Adrenal gland (tissue), 19 donors: ENCODE results near the gene FRMD3. TPM values are rescaled to one million over a fixed set of nuclear protein-coding genes. Genes with fewer than 3 reads are reported as not detected.

Experiments
- DNase-seq, 7 donors: peaks; one replicate each; pipeline ENCODE4 v3.0.0-alpha.2; 2019 to 2020
- H3K27ac ChIP-seq, 5 donors: fragments of 200-600 bp; sonication (generic) in 4 of 5; 1 replicate in 3 of 5; 2 replicates in 2 of 5; pipeline versions ENCODE4 v1.5.1 to v1.8.0; 2016 to 2020; ENCODE audit warnings: mild to moderate bottlenecking in 1 of 5
- H3K27me3 ChIP-seq: fragments of 200-600 bp; 2 replicates; pipeline ENCODE4 v1.8.0; 2021
- H3K36me3 ChIP-seq, 2 donors: fragments of 200-600 bp; replicated peaks in 1 of 2; 1 replicate in 1 of 2; 2 replicates in 1 of 2; pipeline versions ENCODE4 v1.5.1 to v1.8.0; 2018 to 2022
- H3K4me1 ChIP-seq, 2 donors: fragments of 200-600 bp; replicated peaks in 1 of 2; 1 replicate in 1 of 2; 2 replicates in 1 of 2; pipeline versions ENCODE4 v1.5.1 to v1.8.0; 2018 to 2021
- H3K4me3 ChIP-seq, 4 donors: fragments of 200-600 bp; sonication (generic) in 3 of 4; one replicate each; pipeline ENCODE4 v1.5.1; 2016 to 2018
- H3K9me3 ChIP-seq, 3 donors: fragments of 200-600 bp; sonication (generic) in 1 of 3; replicated peaks in 1 of 3; 1 replicate in 2 of 3; 2 replicates in 1 of 3; pipeline versions ENCODE4 v1.5.1 to v1.8.0; 2016 to 2021
- CTCF ChIP-seq, 6 experiments: fragments of 450-650 bp in 4 of 6; fragments of 200-600 bp in 2 of 6; sonication (generic) in 1 of 6; IDR thresholded peaks; 1 replicate in 5 of 6; 2 replicates in 1 of 6; pipeline versions ENCODE4 v1.5.1 to v1.8.0; 2016 to 2021; ENCODE audit warnings: antibody characterized with exemption in 6 of 6, mild to moderate bottlenecking in 2 of 6, moderate library complexity in 1 of 6
- POLR2A ChIP-seq, 2 donors: fragments of 450-650 bp; IDR thresholded peaks; one replicate each; pipeline ENCODE4 v1.6.1; 2017; ENCODE audit warnings: antibody characterized with exemption in 2 of 2, mild to moderate bottlenecking in 2 of 2, moderate library complexity in 1 of 2
- WGBS, 4 donors: extraction: QIAGEN DNeasy Blood & Tissue Kit in 2 of 4; methylation state at CpG; one replicate each; pipeline versions ENCODE4 v1.1.5 to v1.1.7; 2013 to 2017; 5-methylcytosine and 5-hydroxymethylcytosine counted together
- intact Hi-C, 2 donors: fragments of 100-400 bp; cut with DNase I; formaldehyde crosslinking; loops; one replicate each; pipeline versions ENCODE4 v1.14.1 to v1.15.0; 2022 to 2023
- long read RNA-seq, 10 donors: library from polyadenylated mRNA in 3 of 10; unstranded in 2 of 10; stranded (forward) in 1 of 10; transcript quantifications; one replicate each; pipeline ENCODE4 v2.0.0 and lab custom pipeline, GENCODE V29; 2021 to 2026
- polyA plus RNA-seq, 3 donors: library from polyadenylated mRNA; stranded (reverse); fragments of 200-250 nt in 2 of 3; fragments of 350-450 nt in 1 of 3; fragmentation: Illumina TruSeq in 1 of 3; extraction: RNeasy Lipid Tissue Mini Kit (QIAGEN cat#74804) in 1 of 3; gene quantifications; one replicate each; pipeline ENCODE4 v1.2.3, GENCODE V29; 2013 to 2014
- total RNA-seq, 9 donors: library from RNA; depleted of rRNA in 4 of 9; stranded (reverse); fragments of >200 nt in 4 of 9; fragments of 120-200 nt in 1 of 9; fragmentation: NEBNext Ultra II Directional in 1 of 9; extraction: Animal tissue kit (Norgen Biotek cat#: 25700) in 1 of 9; gene quantifications; one replicate each; pipeline versions ENCODE4 v1.1.0 to v1.2.4, GENCODE V29; 2013 to 2023
- donor health status: healthy with polysubstance abuse.
- donor health status: Bipolar disorder and iron deficiency.
- donor health status: DM: yes; HTN: yes; CAD: no.
- donor health status: DM: no; HTN: no; CAD: no.
- donor health status: DM: no; HTN: no; CAD: no.
- donor health status: DM: yes; HTN: yes; CAD: no.

Gene FRMD3
- total RNA-seq = 10 to 100 TPM in 7 of 9 donors, 1 to 10 TPM in 2; 2.2 to 32.9 (median 17.0) TPM
- polyA plus RNA-seq = 1 to 10 TPM; 1.8 to 9.9 (median 4.5) TPM
- long read RNA-seq, donor 1 = 0 reads
- long read RNA-seq, donor 2 = 0 reads
- long read RNA-seq, donor 3 = 0 reads
- long read RNA-seq, donor 4, full-length matches to known transcripts = 12 of 20 reads
- long read RNA-seq, donor 4, partial matches to known transcripts = 3 of 20 reads
- long read RNA-seq, donor 4, other reads (novel, unspliced or antisense) = 5 of 20 reads
- long read RNA-seq, donor 5, full-length matches to known transcripts = 4 of 9 reads
- long read RNA-seq, donor 5, partial matches to known transcripts = 3 of 9 reads
- long read RNA-seq, donor 5, other reads (novel, unspliced or antisense) = 2 of 9 reads
- long read RNA-seq, donor 6, full-length matches to known transcripts = 13 of 22 reads
- long read RNA-seq, donor 6, partial matches to known transcripts = 6 of 22 reads
- long read RNA-seq, donor 6, other reads (novel, unspliced or antisense) = 3 of 22 reads
- long read RNA-seq, donor 7 = 0 reads
- long read RNA-seq, donor 8 = 0 reads
- long read RNA-seq, donor 9, partial matches to known transcripts = 0 of 1 reads
- long read RNA-seq, donor 9, other reads (novel, unspliced or antisense) = 0 of 1 reads
- long read RNA-seq, donor 10 = 0 reads

DNA sequence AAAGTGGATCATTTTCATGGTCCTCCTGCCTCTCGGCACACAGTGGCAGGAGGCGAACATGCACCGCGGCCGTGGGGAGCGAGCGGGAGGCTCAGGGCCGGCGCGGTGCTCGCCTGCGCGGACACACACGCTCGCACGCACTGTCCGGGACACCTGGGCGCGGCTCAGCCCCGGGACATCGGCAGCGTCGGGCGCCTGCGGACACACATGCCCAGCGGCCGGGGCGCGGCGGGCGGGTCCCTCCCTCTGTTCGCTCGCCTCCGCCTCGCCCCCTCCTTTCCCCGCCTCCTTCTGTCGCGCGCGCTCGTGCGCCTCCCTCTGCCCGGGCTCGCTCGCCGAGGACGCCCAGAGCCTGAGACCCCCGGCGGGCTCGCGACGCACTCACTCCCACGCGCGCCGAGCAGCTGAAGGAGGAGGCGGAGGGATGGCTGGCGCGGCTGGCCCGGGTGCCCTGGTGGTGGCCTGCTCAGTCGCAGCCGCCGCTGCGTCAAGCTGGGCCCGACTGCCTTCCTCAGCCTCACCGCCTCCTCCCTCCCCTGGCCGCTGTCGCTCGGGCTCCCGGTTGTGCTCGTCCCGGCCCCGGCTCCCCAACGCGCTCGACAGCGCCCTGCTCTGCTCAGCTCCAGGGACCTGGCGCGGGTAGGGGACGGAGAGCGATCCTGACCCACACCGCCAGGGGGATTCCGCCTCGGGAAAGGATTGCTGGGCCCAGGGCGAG, at the start of gene FRMD3:
Gene FRMD3 (minus strand): TSS at position 230 of the 718 bp plus-strand sequence. CDS start 170 bp downstream, at position 60.
- H3K27ac ChIP-seq = peak within 1 kb of the TSS; percentile 3 to 94 (median 84)
- peaks cover 0 to 14% of the 10 kb centered on the region in 2 donors for H3K4me1 ChIP-seq
- intact Hi-C loops = loop anchor here (5.0 to 10.0 kb wide), 2 partner anchors 104 to 206 kb away; no protein-coding TSS in a partner anchor
- no peaks in the 10 kb centered on the region for H3K9me3 ChIP-seq
- peak within 1 kb of the TSS; percentile 19 to 91 (median 80) for H3K4me3 ChIP-seq
- no peaks in the 10 kb centered on the region for H3K36me3 ChIP-seq
- TF ChIP-seq POLR2A (IDR thresholded peaks at IDR 0.05) (peak; percentile 42 to 70), CTCF (IDR thresholded peaks at IDR 0.05) (peak; percentile 75 to 93 (median 89))
- 0 to 1% (median 1%) methylated on average over 8 to 84 of the region's 85 CpGs for WGBS, 4 donors
- DNase-seq = peak; percentile 88 to 95 (median 92)
- no peaks in the 10 kb centered on the region for H3K27me3 ChIP-seq

GRCh38 chr9:83584995-83585394, 46.8 kb upstream of the FRMD3 start:
- Histone ChIP-seq H3K9me3 (no peaks in the 10 kb centered on the region), H3K27me3 (no peaks in the 10 kb centered on the region), H3K4me1 (peaks cover 0 to 5% of the 10 kb centered on the region in 2 donors), H3K4me3 (no peak overlapping the region), H3K27ac (no peak overlapping the region), H3K36me3 (no peaks in the 10 kb centered on the region)
- intact Hi-C loops = no loop called here
- TF ChIP-seq POLR2A (IDR thresholded peaks at IDR 0.05) (no peak), CTCF (IDR thresholded peaks at IDR 0.05) (no peak)
- 91 to 95% (median 93%) methylated on average over 3 to 4 of the region's 4 CpGs for WGBS, 4 donors
- no peak for DNase-seq

DNA sequence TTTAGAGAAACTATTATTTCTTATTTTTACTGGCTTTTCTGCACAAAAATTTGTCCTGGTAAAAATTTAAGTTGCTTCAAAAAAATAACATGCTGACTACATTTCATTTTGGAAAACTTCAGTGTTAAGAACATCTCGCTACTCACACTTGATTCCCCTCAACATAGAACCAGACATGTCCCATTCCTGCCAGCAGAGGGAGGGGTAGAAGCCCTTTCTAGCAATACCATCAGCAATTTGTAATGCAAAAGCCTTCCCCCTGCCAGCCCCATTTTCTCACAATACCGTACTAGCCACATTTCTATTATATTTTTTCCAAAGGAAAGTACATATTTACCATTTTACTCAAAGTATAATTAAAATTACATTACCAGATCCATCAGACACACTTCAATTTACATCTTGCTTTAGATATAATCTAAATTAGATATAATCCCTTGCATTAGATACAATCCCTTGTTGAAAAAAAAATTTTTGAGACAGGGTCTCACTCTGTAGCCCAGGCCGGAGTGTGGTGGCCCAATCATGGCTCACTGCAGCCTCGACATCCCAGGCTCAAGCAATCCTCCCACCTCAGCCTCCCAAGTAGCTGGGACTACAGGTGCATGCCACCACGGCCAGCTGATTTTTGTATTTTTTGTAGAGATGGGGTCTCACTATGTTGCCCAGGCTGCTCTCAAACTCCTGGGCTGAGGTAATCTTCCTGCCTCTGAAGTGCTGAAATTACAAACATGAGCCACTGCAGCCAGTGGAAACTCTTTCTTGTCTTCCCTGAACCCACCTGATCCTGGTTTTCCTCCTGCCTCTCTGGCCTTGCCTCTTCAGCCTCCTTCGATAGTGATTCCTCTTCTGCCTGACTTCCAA, 45.2 kb upstream of the FRMD3 start:
- Histone ChIP-seq H3K4me3 (no peak overlapping the region), H3K27ac (no peak overlapping the region), H3K36me3 (no peaks in the 10 kb centered on the region), H3K9me3 (no peaks in the 10 kb centered on the region), H3K4me1 (peaks cover 0 to 5% of the 10 kb centered on the region in 2 donors), H3K27me3 (no peaks in the 10 kb centered on the region)
- no peak for TF ChIP-seq POLR2A (IDR thresholded peaks at IDR 0.05)
- TF ChIP-seq CTCF (IDR thresholded peaks at IDR 0.05) = peak; percentile 44 to 86 (median 64)
- WGBS, 4 donors = 67 to 77% (median 71%) methylated on average over 6 of the region's 6 CpGs
- peak; percentile 23 to 87 (median 60) for DNase-seq
- intact Hi-C loops = no loop called here
